ENCODE results near the gene WNT16. TPM values are rescaled to one million over a fixed set of nuclear protein-coding genes. Genes with fewer than 3 reads are reported as not detected.
"Not testable (repeated sequence)": the region's sequence is repeated elsewhere in the genome, so short reads cannot be mapped to it uniquely, and the experiment has no call there.

The WNT16 gene
- total RNA-seq, 1 donor from 2014 or later: not detected

GRCh38 chr7:121307021-121307574, 21.7 kb upstream of the WNT16 start:
- Mint-ChIP-seq H3K27me3 (ENCODE audit: low read depth) (no peaks in the 10 kb centered on the region), H3K36me3 (ENCODE audit: low read depth) (no peaks in the 10 kb centered on the region), H3K9me3 (ENCODE audit: low read depth) (peaks cover 10% of the 10 kb centered on the region), H3K4me1 (ENCODE audit: low read depth) (peaks cover 10% of the 10 kb centered on the region), H3K4me3 (ENCODE audit: unreplicated experiment) (no peak overlapping the region), H3K27ac (ENCODE audit: unreplicated experiment) (no peak overlapping the region)
- no peak for DNase-seq (ENCODE audit: low spot score)
- no peak for TF ChIP-seq CTCF (IDR thresholded peaks at IDR 0.05)

- peaks cover 2% of the 10 kb centered on the region for H3K27me3 Mint-ChIP-seq (ENCODE audit: low read depth)
- H3K4me1 Mint-ChIP-seq (ENCODE audit: low read depth): peaks cover 13% of the 10 kb centered on the region
- peaks cover 10% of the 10 kb centered on the region for H3K9me3 Mint-ChIP-seq (ENCODE audit: low read depth)
- no peaks in the 10 kb centered on the region for H3K36me3 Mint-ChIP-seq (ENCODE audit: low read depth)
- TF ChIP-seq CTCF (IDR thresholded peaks at IDR 0.05): no peak
- no peak overlapping the region for H3K27ac Mint-ChIP-seq (ENCODE audit: unreplicated experiment)
- no peak for DNase-seq (ENCODE audit: low spot score)
- H3K4me3 Mint-ChIP-seq (ENCODE audit: unreplicated experiment): no peak overlapping the region
These were observed 15.5 kb upstream of the WNT16 start for GRCh38 chr7:121313220-121313792.

- no peak for TF ChIP-seq CTCF (IDR thresholded peaks at IDR 0.05)
- Mint-ChIP-seq H3K36me3 (ENCODE audit: low read depth) (no peaks in the 10 kb centered on the region), H3K4me3 (ENCODE audit: unreplicated experiment) (no peak overlapping the region), H3K27me3 (ENCODE audit: low read depth) (peaks cover 2% of the 10 kb centered on the region), H3K4me1 (ENCODE audit: low read depth) (peaks cover 13% of the 10 kb centered on the region), H3K9me3 (ENCODE audit: low read depth) (peaks cover 10% of the 10 kb centered on the region), H3K27ac (ENCODE audit: unreplicated experiment) (no peak overlapping the region)
- DNase-seq (ENCODE audit: low spot score): no peak
These were observed 14.8 kb upstream of the WNT16 start for GRCh38 chr7:121313793-121314676.

- H3K27ac Mint-ChIP-seq (ENCODE audit: unreplicated experiment); H3K36me3 Mint-ChIP-seq (ENCODE audit: low read depth); DNase-seq (ENCODE audit: low spot score); H3K9me3 Mint-ChIP-seq (ENCODE audit: low read depth); H3K4me3 Mint-ChIP-seq (ENCODE audit: unreplicated experiment); H3K27me3 Mint-ChIP-seq (ENCODE audit: low read depth): not testable (repeated sequence)
- H3K4me1 Mint-ChIP-seq (ENCODE audit: low read depth): peaks cover 13% of the 10 kb centered on the region
These were observed 13.6 kb upstream of the WNT16 start for GRCh38 chr7:121315170-121315569.

GRCh38 chr7:121322460-121322859, 6.3 kb upstream of the WNT16 start:
- Mint-ChIP-seq H3K9me3 (ENCODE audit: low read depth) (no peaks in the 10 kb centered on the region), H3K27me3 (ENCODE audit: low read depth) (no peaks in the 10 kb centered on the region), H3K4me3 (ENCODE audit: unreplicated experiment) (no peak overlapping the region), H3K36me3 (ENCODE audit: low read depth) (no peaks in the 10 kb centered on the region), H3K27ac (ENCODE audit: unreplicated experiment) (no peak overlapping the region), H3K4me1 (ENCODE audit: low read depth) (no peaks in the 10 kb centered on the region)
- DNase-seq (ENCODE audit: low spot score): no peak
- TF ChIP-seq CTCF (IDR thresholded peaks at IDR 0.05): no peak
